GM10266 (cell line): ENCODE results near the gene N4BP3.

ENCODE experiments used
- DNase-seq: peaks from one replicate; pipeline ENCODE4 v3.0.0; 2012; ENCODE audit errors: extremely low spot score
- CTCF ChIP-seq: IDR thresholded peaks from 2 replicates; pipeline ENCODE4 v1.5.1; 2012; ENCODE audit warnings: mild to moderate bottlenecking, low read depth; ENCODE audit not compliant: control insufficient read depth, insufficient read depth; ENCODE audit errors: missing control alignments

The N4BP3 gene

DNA sequence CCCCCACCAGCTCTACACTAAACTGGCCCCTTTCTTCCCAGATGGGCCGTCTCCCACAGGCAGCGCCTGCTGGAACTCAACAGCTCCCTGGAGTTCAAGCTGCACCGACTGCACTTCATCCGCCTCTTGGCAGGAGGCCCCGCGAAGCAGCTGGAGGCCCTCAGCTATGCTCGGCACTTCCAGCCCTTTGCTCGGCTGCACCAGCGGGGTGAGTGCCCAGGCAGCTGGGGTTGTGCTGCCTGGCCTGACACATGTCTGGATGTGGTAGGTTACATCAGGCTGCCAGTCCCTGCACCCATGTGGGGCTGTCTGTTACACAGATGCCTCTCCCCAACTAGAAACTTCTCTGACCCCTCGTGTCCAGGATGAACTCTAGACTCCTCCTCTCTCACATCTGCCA, 30.6 kb downstream of the N4BP3 start:
- no peak for DNase-seq
- TF ChIP-seq CTCF, result no peak

- peak; percentile 75 for DNase-seq
- peak; percentile 89 for TF ChIP-seq CTCF
Measured at GRCh38 chr5:178145965-178146820, 32.9 kb downstream of the N4BP3 start.

DNA sequence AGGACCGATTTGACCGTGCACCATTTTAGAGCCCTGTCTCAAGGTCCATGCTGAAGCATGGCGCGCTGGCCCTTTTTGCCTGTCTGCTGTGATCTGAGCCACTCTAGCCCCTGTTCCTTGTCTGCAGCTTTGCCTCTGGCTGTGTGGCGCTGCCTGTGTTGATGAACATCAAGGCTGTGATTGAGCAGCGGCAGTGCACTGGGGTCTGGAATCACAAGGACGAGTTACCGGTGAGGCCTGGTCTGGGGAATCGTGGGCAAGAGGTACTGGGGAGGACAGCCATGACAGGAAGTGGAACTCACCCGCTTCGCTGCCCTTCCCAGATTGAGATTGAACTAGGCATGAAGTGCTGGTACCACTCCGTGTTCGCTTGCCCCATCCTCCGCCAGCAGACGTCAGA, 34.1 kb downstream of the N4BP3 start:
- no peak for DNase-seq
- no peak for TF ChIP-seq CTCF

DNA sequence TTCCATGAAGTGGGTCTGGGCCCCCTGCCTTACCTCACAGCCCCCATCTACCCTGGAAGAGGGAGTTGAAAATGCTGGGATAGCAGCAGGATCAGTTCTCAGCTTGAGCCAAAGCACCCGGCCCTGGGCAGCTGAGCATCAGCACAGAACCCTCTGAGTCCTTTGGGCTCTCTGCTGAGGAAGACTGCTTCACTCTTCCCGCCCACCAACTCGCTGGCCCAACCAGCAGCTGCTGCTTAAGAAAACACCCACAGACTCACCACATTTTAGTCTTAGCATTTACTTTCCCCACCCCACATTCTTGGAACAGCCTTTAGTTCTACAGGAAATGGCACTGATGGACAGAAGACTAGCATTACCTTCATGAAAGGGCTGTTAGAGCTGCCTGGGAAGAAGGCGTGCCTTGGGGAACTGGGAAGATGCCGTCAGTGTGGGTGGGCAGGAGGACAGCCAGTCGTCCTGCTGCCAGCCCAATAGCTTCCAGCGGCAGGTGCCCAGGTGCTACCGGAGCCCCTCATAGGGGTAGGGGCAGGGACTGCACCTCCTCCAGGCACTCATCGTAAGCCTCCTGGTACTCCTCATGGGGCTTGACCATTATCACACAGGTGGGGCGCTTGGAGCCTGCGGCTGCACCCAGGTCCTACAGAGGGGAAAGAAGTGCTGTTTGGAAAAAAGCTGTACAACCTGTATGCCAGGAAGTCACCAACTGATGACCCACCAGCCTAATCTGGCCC, 36.0 kb downstream of the N4BP3 start:
- no peak for DNase-seq
- TF ChIP-seq CTCF, result no peak

- TF ChIP-seq CTCF, result no peak
- DNase-seq, result no peak
Measured at GRCh38 chr5:178150977-178151734, 37.8 kb downstream of the N4BP3 start.

DNA sequence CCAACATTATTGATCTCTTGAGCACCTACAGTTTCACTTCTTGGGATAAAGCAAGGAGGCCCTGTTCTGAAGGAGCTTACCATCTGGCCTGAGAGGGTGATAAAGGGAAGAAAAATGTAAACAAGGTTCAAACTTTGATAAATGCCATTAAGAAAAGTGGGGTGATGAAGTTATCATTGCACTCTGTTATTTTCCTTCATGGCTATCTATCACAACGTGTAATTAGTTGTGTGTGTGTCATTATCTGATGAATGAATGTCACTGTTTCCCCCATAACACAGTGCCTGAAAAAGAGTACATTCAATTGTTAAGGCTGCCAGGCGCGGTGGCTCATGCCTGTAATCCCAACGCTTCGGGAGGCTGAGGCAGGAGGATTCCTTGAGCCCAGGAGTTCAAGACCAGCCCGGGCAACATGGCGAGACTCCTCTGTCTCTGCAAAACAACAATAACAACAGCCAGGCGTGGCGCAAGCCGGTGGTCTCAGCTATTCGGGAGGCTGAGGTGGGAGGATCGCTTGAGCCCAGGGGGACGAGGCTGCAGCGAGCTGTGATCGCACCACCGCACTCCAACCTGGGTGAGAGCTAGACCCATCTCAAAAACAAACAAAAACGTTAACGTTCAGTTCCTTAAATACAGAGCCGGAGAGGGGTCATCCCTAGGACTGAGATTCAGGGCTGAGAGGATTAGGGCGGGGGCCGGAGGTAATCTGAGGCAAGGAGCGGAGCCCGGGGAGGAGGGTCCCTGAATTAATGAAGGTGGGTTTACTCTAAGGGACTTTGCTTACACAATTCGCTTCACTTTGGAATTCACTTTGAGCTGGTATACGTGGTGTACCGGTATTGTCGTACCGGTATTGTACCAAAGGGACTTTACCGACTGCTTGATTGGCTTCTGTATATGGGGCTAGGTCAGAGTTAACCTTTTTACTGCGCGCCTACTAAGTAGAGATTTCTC, 39.4 kb downstream of the N4BP3 start:
- no peak for DNase-seq
- TF ChIP-seq CTCF, result no peak
